Ramos (cell line): ENCODE data around the gene TGFBR3.

Experiments
- in situ Hi-C: fragments of 300-500 bp; cut with MboI; formaldehyde crosslinking; loops from one replicate; pipeline ENCODE4 v1.14.3; 2022; ENCODE audit warnings: low sequenced_read_pairs; ENCODE audit not compliant: unreplicated experiment

Gene TGFBR3

DNA sequence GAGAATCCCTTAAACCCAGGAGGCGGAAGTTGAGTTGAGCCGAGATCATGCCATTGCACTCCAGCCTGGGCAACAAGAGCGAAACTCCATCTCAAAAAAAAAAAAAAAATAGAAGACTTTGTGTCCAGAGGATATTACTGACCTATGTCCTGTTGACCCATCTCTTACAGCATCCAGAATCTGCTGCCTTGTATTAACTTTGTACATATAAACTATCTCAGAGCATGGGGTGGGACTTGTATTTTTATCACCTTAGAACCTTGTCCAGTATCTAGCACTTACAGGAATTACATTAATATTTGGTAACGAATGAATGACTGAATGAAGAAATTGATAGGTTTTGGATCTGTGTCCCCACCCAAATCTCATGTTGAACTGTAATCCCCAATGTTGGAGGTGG, 117.8 kb downstream of the TGFBR3 start:
- in situ Hi-C loops, result no loop called here

DNA sequence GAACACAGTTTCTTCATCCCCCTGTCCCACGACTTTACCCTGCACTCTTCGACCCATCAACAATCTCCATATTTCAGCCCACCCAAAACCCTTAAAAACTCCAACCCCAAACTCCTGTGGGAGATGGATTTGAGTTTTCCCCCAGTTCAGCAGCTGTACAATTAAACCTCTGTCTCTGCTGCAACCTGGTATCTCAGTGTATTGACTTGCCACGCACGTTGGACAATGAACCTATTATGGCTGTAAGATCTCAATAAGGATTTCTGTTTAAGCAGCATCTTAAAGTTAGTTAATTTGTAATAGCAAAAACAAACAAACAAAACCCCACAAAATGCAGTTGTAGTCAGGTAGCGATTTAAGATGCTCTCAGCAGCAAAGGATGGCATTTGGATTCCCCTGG, 119.1 kb downstream of the TGFBR3 start:
- in situ Hi-C loops, result no loop called here

DNA sequence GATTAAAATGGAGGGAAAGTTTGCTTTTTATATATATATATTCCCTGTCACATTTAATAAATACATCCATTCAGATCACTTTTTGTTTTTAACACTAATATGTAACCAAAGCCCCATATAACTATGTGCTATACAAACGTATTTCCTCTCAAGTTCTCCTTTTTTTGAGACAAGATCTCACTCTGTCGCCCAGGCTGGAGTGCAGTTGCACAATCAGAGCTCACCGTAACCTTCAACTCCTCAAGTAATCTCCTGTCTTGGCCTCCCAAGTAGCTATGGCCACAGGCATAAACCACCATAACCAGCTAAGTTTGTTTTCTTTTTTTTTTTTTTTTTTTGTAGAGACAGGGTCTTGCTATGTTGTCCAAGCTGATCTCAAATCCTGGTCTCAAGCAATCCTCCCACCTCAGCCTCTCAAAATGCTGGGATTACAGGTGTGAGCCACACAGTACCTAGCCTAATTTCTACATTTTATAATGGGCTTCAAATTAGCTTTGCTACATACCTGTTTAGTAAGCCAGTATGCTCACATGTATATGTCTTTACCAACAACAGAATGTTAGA, 120.0 kb downstream of the TGFBR3 start:
- in situ Hi-C loops, result no loop called here

DNA sequence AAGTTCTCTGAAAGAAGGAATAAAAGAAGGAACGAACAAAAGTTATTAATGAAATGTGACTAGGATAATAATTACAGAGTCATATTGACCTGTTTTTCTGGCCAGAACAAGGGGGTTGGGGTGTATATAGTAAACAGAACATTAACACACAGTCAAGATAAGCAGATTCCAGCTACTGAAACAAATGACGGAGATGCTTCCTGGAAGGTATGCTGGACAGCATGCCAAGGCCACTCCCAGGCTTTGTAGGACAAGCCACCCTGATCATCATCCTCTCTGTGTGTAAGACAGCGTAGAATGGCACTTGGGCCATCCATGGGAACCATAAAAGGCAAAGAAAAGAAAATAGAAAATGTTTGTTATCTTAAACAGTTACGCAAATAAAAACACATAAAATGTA, 120.7 kb downstream of the TGFBR3 start:
- in situ Hi-C loops, result no loop called here

DNA sequence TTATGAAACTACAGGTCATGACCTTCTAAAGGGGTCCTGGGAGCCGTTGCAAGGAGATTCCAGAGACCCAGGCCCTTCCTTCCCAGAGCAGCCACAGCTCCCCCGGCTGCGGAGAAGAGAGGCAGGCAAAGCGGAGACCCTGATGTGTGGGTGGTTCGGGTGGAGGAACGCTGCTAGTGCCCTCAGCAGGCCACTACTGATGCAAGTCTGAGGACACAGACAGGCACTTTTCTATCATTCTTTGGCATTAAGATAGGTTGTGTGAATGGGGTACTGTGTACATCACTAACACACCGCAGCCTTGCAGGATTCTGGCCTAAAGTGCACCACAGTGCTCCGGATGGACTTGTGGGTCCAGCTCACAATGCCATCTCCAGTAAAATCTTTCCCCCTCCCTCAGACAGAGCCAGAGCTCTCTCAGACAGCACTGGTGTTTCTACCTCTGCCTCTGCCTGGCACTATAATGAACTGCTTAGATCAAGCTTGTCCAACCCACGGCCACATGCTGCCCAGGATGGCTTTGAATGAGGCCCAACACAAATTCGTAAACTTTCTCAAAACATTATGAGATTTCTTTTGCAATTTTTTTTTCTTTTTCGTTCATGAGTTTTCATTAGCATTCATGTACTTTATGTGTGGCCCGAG, 121.4 kb downstream of the TGFBR3 start:
- in situ Hi-C loops, result no loop called here

DNA sequence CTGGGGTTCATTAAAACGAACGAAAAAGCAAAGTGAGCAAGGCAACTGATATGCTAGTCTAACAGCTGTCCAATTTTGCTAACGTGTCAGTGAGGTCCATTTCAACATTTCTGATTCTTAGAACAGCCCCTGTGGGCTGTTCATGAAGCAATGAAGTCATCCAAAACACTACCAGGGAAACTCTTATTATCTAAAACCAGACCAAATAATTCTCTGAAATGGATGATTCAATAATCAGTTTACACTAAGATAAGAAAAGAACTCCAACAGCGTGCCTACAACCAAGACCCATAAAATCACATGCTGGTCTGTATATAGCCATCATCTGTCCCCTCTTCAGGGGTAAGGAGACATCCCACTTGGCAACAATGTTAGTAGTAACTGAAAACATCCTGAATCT, 122.7 kb downstream of the TGFBR3 start:
- in situ Hi-C loops, result no loop called here

DNA sequence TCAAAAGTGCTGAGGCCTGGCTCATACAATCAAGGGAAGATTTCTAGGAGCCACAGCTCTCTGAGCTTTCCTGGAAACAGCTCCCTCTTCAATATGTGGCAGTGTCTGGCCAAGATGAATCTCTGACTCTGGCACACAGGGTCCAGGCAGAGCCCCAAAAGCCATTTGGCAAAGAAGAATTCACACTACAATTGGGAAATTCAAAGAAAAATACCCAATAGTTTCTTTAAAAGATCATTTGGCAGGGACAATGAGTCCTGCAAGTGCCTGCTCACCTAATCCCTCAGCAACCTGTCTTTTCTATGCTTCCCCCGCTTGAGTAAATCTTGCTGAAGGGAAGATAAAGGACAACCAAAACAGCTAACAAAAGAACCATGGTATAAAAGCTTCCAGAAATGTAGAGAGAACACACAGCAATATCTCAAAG, 124.6 kb downstream of the TGFBR3 start:
- in situ Hi-C loops, result no loop called here

DNA sequence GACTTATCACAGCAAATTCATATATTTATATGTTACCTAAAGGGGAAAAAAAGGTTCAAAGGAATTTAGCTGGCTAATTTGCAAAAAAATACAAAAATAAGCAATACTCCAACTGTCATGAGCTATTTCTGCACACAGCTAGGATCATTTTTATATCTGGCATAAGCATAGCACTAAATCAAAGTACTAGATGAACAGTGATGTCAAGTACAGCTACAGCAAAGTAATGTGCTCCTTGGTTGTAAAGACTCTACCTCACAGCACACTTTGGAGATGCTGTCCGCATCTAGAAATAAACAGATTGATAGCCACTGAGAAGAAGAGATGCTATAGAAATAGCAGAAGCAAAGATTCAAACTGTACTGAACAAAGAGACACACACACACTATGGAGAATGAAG, 125.4 kb downstream of the TGFBR3 start:
- in situ Hi-C loops, result no loop called here

DNA sequence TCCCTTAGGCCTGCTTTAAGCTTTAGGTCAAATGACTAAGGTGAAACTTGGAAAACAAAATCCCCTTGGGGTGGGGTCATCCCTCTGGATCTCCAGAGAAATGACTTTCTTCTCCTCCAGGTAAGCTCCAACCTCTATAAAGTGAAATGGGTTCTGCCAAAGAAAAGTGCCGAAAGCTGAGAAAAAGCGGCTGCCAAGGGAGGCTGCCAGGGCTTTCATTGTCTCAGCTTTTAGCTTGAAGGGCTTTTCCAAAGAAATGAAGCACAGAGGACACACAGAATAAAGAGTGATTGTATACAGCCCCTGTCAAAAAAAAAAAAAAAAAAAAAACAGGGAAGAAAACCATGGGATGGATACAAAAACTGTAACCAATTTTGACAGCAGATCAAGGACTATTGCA, 126.9 kb downstream of the TGFBR3 start:
- in situ Hi-C loops, result no loop called here

DNA sequence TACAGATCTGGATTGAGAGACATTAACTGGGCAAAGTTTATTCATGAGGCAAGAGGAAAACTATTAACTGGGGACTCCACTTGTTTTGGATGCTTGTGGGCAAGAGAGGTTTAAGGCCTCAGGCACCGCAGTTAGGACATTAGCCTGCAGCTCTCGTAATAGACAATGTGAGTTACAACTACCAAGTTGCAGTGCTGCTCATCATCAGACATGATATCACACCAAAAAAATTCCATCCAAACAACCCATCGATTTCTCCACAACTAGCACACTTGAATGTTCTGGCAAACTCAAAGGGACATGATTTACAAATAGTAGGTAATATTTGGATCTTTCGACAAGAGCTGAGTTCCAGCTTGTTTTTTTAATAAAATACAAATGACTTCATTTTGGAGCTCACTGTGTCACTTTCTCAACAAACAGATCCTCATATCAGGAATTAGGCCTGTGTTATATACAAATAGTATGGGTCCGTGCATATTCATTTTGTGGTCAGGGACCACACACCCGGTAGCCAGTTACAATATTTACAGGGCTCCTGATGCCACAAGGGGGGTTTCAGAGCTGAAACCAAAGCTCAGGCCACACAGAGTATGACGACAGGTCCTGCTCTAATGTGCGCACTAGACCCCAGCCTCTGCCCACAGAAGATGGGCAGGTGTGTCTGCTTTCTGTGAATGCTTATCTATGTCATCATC, 128.0 kb downstream of the TGFBR3 start:
- in situ Hi-C loops, result no loop called here

DNA sequence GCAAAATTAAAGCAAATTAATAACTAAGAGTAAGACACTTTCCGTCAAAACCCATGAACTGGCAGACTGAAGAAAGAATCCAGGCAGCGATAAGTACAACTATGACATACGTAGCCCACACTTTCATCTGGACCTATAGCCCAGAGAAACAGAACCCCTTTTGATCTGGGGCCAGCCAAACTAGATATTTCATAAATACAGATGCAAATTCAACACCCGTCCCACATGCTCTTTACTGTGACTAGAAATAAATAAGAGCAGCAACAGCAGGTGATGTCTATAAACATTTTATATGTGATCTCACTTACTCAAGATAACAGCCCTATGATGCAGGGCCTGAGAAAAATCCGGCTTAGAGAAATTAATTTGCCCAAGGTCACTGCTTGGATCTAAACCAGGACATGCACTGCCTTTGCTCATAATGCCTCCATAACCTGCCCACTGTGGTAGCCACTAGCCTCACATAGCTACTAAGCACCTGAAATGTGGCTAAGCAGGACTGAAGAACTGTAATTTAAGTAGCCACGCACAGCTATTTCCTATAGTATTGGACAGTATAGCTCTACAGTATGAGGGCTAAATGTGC, 130.2 kb downstream of the TGFBR3 start:
- in situ Hi-C loops, result no loop called here

DNA sequence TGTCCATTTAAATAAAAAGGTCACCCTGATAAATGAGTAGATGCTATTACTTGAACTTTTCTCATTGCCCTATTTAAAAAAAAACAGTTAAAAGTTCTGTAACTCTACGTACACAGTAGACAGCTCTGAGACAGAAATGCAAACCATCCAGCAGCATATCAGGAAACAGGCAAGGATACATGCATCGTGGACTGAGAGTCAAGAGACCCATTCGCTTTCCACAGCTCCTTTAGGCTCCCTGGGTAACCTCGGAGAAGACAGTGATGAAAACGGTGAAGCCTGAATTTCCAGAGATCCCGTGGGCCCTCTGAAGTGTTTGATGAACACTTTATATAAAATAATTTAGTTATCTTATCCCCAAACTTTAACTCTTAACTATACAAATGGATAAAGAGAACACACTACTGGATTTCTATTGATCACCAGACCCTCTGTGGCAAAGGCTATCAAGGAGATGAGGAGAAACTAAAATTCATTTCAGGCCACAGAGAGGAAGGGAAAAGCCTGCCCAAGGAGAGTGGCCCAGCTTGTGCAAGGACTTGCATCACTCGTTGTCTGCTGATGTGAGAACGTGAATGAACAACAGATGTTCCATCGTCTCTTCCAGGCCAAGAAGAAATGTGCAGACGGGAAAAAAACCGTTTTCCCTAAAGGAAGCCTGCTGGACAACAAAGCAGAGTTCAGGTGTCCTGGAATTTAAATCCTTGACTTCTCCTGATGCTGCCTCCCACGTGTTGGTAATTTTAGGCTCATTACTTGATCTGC, 131.0 kb downstream of the TGFBR3 start:
- in situ Hi-C loops, result no loop called here

DNA sequence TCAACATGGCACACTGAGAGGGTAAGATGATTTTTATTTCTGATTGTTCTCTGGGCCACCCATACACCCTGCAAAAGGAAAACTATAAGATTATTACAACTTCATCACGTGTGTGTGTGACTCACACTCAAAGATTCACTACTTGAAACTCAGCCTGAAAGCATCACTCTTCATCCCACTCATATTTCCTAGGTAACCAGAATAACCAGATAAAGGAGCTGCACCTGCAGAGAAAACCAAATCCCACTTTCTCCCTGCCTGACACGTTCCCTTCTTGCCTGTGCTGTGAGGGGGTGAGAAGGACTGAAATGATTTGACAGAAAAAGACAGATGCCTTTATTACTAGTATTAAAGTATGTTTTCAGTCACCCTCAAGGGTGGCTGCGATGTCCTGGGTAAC, 131.6 kb downstream of the TGFBR3 start:
- in situ Hi-C loops, result no loop called here

DNA sequence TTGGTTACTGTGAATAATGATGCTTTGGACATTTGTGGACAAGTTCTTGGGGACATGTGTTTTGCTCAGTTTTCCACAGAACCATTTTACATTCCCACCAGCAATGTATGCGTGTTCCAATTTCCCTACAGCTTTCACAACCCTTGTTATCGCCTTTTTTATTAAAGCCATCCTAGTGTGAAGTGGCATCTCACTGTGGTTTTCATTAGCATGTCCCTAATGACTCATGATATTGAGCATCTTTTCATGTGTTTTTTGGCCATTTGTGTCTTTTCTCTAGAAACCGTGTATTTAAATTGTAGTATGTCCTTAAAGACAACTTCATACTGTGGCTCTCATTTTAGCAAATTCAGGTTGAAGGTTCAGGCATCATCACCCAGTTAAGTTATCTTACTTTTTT, 132.1 kb downstream of the TGFBR3 start:
- in situ Hi-C loops, result no loop called here

DNA sequence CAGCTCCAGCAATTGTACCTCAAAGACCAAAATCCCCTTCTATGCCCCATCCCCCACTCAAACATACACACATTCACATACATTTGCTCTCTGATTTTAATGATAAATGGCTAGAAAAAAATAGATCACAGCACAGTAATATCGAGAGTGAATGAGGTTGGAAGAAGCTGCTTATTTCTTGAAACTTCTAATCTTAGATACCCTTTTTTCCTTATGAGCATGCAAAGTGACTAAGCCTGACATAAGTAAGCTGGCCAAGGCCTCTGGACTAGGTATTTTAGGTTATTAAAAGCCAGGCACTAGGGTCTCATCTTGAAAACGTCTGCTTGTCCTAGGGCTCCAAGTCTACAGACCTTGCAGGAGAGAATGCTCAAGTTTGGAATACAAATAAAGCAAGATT, 133.6 kb downstream of the TGFBR3 start:
- in situ Hi-C loops, result no loop called here

DNA sequence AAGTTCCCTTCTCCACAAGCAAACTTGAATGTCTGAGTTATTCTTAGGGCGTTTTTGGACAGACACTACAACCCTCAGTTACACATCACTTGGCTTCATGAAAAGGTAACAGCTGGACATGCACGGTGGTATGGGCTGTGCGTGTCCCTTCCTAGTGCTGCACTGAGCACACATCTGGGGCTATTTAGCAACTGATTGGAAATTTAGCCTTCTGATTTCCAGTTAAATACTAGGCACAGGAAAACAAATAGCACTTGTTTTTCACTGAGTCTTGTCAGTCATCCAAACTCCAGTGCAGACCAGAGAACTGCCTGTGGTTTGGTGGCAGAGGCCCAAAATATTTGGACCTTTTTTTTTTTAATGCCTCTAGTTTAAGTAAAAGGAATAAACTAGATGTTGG, 134.7 kb downstream of the TGFBR3 start:
- in situ Hi-C loops, result no loop called here

DNA sequence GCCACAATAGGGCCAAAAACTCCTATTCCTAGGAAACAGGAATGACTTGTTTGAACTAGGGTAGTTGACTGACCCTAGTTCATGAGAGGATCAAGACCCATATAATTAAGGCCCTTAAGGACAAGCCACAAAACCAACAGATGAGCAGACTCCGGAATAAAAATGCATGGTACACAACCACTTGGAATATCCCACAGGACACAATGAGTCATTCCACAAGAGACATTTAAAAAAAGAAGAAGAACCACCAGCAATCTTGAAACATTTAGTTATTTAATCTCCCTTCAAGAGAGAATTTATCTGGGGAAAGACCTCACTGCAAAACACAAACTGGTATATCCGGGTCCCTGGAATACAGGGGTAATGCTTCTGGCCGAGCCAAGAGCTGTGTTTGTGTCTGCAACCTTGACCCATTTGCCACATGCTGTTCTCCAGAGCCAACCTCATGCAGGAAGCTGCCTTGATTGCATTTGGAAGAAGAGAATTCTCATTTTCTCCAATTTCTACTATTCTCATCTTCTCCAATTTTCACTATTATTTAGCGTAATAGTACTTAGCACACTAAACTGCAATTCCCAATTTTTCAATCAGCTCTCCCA, 135.5 kb downstream of the TGFBR3 start:
- in situ Hi-C loops, result no loop called here

DNA sequence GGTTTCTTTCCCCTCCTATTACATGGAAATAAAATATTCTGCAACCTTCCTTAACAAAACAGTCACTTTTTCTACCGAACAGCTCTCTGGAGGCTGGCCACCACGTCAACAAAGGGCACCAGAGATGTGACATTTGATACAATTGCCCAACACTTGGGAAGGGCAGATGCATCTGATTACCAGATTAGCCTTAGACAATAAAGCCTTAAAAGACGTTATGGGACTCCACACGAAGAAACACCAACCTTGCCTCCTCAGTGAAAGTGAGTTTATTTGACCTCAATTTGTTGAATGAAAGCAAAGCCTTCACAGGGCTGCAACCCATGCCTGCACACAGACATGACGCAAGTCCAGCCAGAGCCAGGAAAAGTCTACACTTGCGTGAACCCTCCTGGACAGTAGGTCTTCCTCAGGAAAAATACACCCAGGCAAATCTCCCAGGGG, 136.1 kb downstream of the TGFBR3 start:
- in situ Hi-C loops, result no loop called here

DNA sequence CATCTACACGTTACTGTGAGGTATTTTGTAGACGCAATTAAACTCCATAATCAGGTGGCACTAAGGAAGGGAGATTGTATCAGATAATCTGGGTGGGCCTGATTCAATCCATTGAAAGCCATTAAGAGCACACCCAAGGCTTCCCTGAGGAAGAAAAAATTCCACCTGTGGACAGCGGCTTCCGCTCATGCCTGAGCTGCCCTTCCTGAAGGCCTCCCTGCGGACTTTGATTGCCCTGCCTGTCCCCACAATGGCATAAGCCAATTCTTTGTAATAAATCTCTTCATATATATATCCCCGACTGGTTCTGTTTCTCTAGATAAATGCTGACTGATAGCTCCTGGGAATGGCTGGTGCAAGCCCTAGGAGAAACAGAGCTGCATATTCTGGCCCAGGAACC, 138.3 kb downstream of the TGFBR3 start:
- in situ Hi-C loops, result no loop called here

DNA sequence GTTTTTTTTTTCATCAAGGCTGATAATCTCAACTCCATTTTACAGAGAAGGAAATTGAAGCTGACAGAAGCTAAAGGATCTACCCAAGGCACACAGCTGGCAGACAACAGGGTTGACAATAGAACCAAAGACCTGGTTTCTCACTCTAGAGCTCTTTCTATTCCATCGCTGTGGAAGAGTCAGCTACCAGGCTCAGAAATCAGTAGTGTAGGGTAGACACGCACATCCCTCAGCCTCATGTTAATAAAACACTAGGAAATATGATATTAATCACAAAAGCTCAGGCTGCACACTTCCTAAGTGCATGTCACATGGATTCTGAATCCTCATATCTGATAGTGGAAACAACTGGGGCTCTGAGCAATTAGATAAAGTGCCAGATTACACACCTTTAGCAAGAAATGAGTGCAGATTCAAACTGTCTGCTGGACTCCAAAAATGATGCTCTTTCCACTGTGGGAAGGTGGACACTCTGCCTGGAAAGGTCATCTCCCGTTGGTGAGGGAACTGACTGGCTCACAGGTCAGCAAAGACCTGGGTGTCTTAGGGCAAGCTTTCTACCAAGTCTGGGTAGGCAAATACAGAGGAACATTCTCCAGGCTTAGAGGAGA, 139.1 kb downstream of the TGFBR3 start:
- in situ Hi-C loops, result no loop called here
